ENCODE results near the gene MINK1.

The MINK1 gene

GRCh38 chr17:4872786-4873185 lies 39.6 kb downstream of the MINK1 start:
- DNase-seq (ENCODE audit: low read depth): no peak

- DNase-seq (ENCODE audit: low read depth): no peak
Observed at GRCh38 chr17:4877089-4877488, 43.9 kb downstream of the MINK1 start.

- no peak for DNase-seq (ENCODE audit: low read depth)
Observed at GRCh38 chr17:4879601-4880000, 46.5 kb downstream of the MINK1 start.

GRCh38 chr17:4880857-4881256 lies 47.7 kb downstream of the MINK1 start:
- no peak for DNase-seq (ENCODE audit: low read depth)

- no peak for DNase-seq (ENCODE audit: low read depth)
Observed at GRCh38 chr17:4881761-4882555, 48.8 kb downstream of the MINK1 start.

GRCh38 chr17:4884489-4884888 lies 51.3 kb downstream of the MINK1 start:
- no peak for DNase-seq (ENCODE audit: low read depth)

- DNase-seq (ENCODE audit: low read depth): no peak
Observed at GRCh38 chr17:4886830-4887229, 53.7 kb downstream of the MINK1 start.

- no peak for DNase-seq (ENCODE audit: low read depth)
Observed at GRCh38 chr17:4887581-4887980, 54.4 kb downstream of the MINK1 start.

GRCh38 chr17:4891411-4892410 lies 58.6 kb downstream of the MINK1 start:
- DNase-seq (ENCODE audit: low read depth): no peak

- DNase-seq (ENCODE audit: low read depth): no peak
Observed at GRCh38 chr17:4892499-4893221, 59.5 kb downstream of the MINK1 start.

- DNase-seq (ENCODE audit: low read depth): no peak
Observed at GRCh38 chr17:4893272-4893671, 60.1 kb downstream of the MINK1 start.

GRCh38 chr17:4893721-4894560 lies 60.8 kb downstream of the MINK1 start:
- DNase-seq (ENCODE audit: low read depth): no peak

- DNase-seq (ENCODE audit: low read depth): no peak
Observed at GRCh38 chr17:4895121-4895520, 62.0 kb downstream of the MINK1 start.

GRCh38 chr17:4895657-4896331 lies 62.7 kb downstream of the MINK1 start:
- no peak for DNase-seq (ENCODE audit: low read depth)

- no peak for DNase-seq (ENCODE audit: low read depth)
Observed at GRCh38 chr17:4896332-4897197, 63.4 kb downstream of the MINK1 start.

GRCh38 chr17:4897198-4897687 lies 64.1 kb downstream of the MINK1 start:
- DNase-seq (ENCODE audit: low read depth): no peak

GRCh38 chr17:4897785-4898184 lies 64.6 kb downstream of the MINK1 start:
- no peak for DNase-seq (ENCODE audit: low read depth)

GRCh38 chr17:4898351-4898750 lies 65.2 kb downstream of the MINK1 start:
- no peak for DNase-seq (ENCODE audit: low read depth)

GRCh38 chr17:4898927-4899326 lies 65.8 kb downstream of the MINK1 start:
- no peak for DNase-seq (ENCODE audit: low read depth)
